GM13977 (cell line): ENCODE results near the gene ZNF280A.
"Not testable (repeated sequence)": the region's sequence is repeated elsewhere in the genome, so short reads cannot be mapped to it uniquely, and the experiment has no call there.

Experiments
- DNase-seq: peaks from one replicate; pipeline ENCODE4 v3.0.0; 2012; ENCODE audit warnings: low spot score
- CTCF ChIP-seq: IDR thresholded peaks from 2 replicates; pipeline ENCODE4 v1.5.1; 2012; ENCODE audit warnings: mild to moderate bottlenecking, control low read depth; ENCODE audit not compliant: insufficient read depth; ENCODE audit errors: extremely low read depth, missing control alignments
- in situ Hi-C: fragments of 300-500 bp; cut with MboI; formaldehyde crosslinking; loops from one replicate; pipeline ENCODE4 v1.12.0; 2022; ENCODE audit warnings: low sequenced_read_pairs, low pct_unique_long_range_greater_than_20kb, mixed read lengths, inconsistent platforms; ENCODE audit not compliant: unreplicated experiment

The ZNF280A gene

GRCh38 chr22:22515890-22516289, 4.2 kb downstream of the ZNF280A start:
- in situ Hi-C loops = no loop called here
- TF ChIP-seq CTCF = no peak
- DNase-seq = no peak

- DNase-seq = not testable (repeated sequence)
Observed at GRCh38 chr22:22514431-22514830, 5.6 kb downstream of the ZNF280A start.

GRCh38 chr22:22513619-22514018, 6.5 kb downstream of the ZNF280A start:
- DNase-seq = no peak
- in situ Hi-C loops = no loop called here
- TF ChIP-seq CTCF = no peak

More at GRCh38 chr22:22514431-22514830, 5.6 kb downstream of the ZNF280A start:
- in situ Hi-C loops = not testable (repeated sequence)

GRCh38 chr22:22512951-22513350, 7.1 kb downstream of the ZNF280A start:
- in situ Hi-C loops = no loop called here
- no peak for DNase-seq
- TF ChIP-seq CTCF = no peak

GRCh38 chr22:22510833-22511232, 9.2 kb downstream of the ZNF280A start:
- DNase-seq, in situ Hi-C loops: not testable (repeated sequence)

- in situ Hi-C loops = not testable (repeated sequence)
Observed at GRCh38 chr22:22509912-22510311, 10.2 kb downstream of the ZNF280A start.

GRCh38 chr22:22508274-22509176, 11.5 kb downstream of the ZNF280A start, which contains the start of gene ZNF280B:
Gene ZNF280B, minus strand, starts transcription at chr22:22508742. Its CDS starts 19,344 bp downstream, at chr22:22489398.
- DNase-seq = peak; percentile 87
- in situ Hi-C loops = no loop called here
- peak; percentile 38 for TF ChIP-seq CTCF

More at GRCh38 chr22:22509912-22510311, 10.2 kb downstream of the ZNF280A start:
- not testable (repeated sequence) for DNase-seq

- in situ Hi-C loops = no loop called here
- no peak for DNase-seq
- TF ChIP-seq CTCF = no peak
Observed at GRCh38 chr22:22507743-22508273, 12.3 kb downstream of the ZNF280A start.
